GM12801 (cell line): ENCODE results near the gene ALAS2.

ENCODE experiments used
- CTCF ChIP-seq: IDR thresholded peaks from one replicate; pipeline ENCODE4 v1.5.1; 2011; ENCODE audit warnings: control low read depth; ENCODE audit not compliant: insufficient read length; ENCODE audit errors: extremely low read depth

Gene ALAS2

GRCh38 chrX:54977387-54977786 is 53.4 kb downstream of the ALAS2 start:
- no peak for TF ChIP-seq CTCF

GRCh38 chrX:54964766-54965497 is 65.8 kb downstream of the ALAS2 start:
- no peak for TF ChIP-seq CTCF

GRCh38 chrX:54961750-54962149 is 69.0 kb downstream of the ALAS2 start:
- TF ChIP-seq CTCF, result no peak
